ENCODE measurements around the gene IDUA. TPM values are rescaled to one million over a fixed set of nuclear protein-coding genes. Genes with fewer than 3 reads are reported as not detected.

The IDUA gene
- total RNA-seq, 1 donor from 2014 or later = 38.9 TPM

- intact Hi-C loops (cut with micrococcal nuclease) = no loop called here
These were observed 30.9 kb upstream of the IDUA start for GRCh38 chr4:955931-956381.

GRCh38 chr4:956531-957230 is 30.2 kb upstream of the IDUA start:
- intact Hi-C loops (cut with micrococcal nuclease) = no loop called here

GRCh38 chr4:957231-957580 is 29.6 kb upstream of the IDUA start:
- intact Hi-C loops (cut with micrococcal nuclease) = no loop called here

- intact Hi-C loops (cut with micrococcal nuclease) = no loop called here
These were observed 29.1 kb upstream of the IDUA start for GRCh38 chr4:957581-958313.

- intact Hi-C loops (cut with micrococcal nuclease) = no loop called here
These were observed 28.6 kb upstream of the IDUA start for GRCh38 chr4:958314-958665.

- intact Hi-C loops (cut with micrococcal nuclease) = no loop called here
These were observed 28.0 kb upstream of the IDUA start for GRCh38 chr4:958696-959337.

GRCh38 chr4:959338-960139 is 27.3 kb upstream of the IDUA start:
- intact Hi-C loops (cut with micrococcal nuclease) = no loop called here

- intact Hi-C loops (cut with micrococcal nuclease) = no loop called here
These were observed 26.7 kb upstream of the IDUA start for GRCh38 chr4:960140-960635.

GRCh38 chr4:960636-961350 is 26.1 kb upstream of the IDUA start:
- intact Hi-C loops (cut with micrococcal nuclease) = no loop called here

- intact Hi-C loops (cut with micrococcal nuclease) = no loop called here
These were observed 25.3 kb upstream of the IDUA start for GRCh38 chr4:961351-962230.

GRCh38 chr4:962231-963208 is 24.3 kb upstream of the IDUA start:
- intact Hi-C loops (cut with micrococcal nuclease) = no loop called here

- intact Hi-C loops (cut with micrococcal nuclease) = no loop called here
These were observed 23.3 kb upstream of the IDUA start for GRCh38 chr4:963276-964225.

- intact Hi-C loops (cut with micrococcal nuclease) = no loop called here
These were observed 22.4 kb upstream of the IDUA start for GRCh38 chr4:964346-965025.

- intact Hi-C loops (cut with micrococcal nuclease) = no loop called here
These were observed 21.6 kb upstream of the IDUA start for GRCh38 chr4:965048-965765.

- intact Hi-C loops (cut with micrococcal nuclease) = no loop called here
These were observed 21.1 kb upstream of the IDUA start for GRCh38 chr4:965766-966134.
